BE2C (cell line): ENCODE measurements around the gene CSF3.
A peak's percentile ranks its signal among the peaks of the same experiment; 100 is the strongest.

ENCODE experiments used
- DNase-seq: peaks from one replicate; pipeline ENCODE4 v3.0.0-alpha.2; 2020
- H3K27me3 ChIP-seq: fragments of 250-450 bp; sonication (Bioruptor Pico); 2 replicates; pipeline ENCODE4 v1.5.1; 2020; ENCODE audit warnings: mild to moderate bottlenecking
- H3K36me3 ChIP-seq: fragments of 250-450 bp; sonication (Bioruptor Pico); 2 replicates; pipeline ENCODE4 v1.5.1; 2020; ENCODE audit warnings: mild to moderate bottlenecking
- H3K4me1 ChIP-seq: fragments of 250-450 bp; sonication (Bioruptor Pico); 2 replicates; pipeline ENCODE4 v1.5.1; 2020
- H3K4me3 ChIP-seq: 2 replicates; pipeline ENCODE4 v1.5.1; 2011; ENCODE audit warnings: low read depth, low read length
- H3K9me3 ChIP-seq: fragments of 250-450 bp; sonication (Bioruptor Pico); 2 replicates; pipeline ENCODE4 v1.5.1; 2020
- TF ChIP-seq, protein P1 (sequence below): IDR thresholded peaks from 2 replicates; pipeline ENCODE4 v1.5.1; 2012; ENCODE audit warnings: mild to moderate bottlenecking, low read depth, low read length

CSF3 gene

DNA sequence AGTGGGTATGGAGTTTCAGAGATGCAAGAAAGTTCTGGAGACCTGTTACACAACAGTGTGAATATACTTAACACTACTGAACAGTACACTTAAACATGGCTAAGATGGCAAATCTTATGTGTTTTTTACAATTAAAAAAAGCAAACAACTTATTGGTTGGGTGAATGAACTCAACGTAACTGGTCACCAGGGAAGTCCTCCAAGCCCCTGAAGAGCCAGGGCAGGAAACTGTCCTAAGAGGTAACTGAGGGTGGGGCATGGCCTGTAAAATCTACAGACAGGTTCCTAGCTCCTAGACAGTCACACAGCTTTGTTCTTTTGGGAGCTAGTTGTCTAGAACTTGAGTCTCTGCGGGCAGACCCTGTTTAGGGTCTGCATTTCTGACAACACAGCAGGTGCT is 10.3 kb downstream of the CSF3 start:
- H3K36me3 ChIP-seq = peaks cover 62% of the 10 kb centered on the region
- H3K4me1 ChIP-seq = peaks cover 4% of the 10 kb centered on the region; the same call in 1 of the 2 replicates
- DNase-seq = no peak
- no peak overlapping the region for H3K4me3 ChIP-seq
- TF ChIP-seq, protein P1, sequence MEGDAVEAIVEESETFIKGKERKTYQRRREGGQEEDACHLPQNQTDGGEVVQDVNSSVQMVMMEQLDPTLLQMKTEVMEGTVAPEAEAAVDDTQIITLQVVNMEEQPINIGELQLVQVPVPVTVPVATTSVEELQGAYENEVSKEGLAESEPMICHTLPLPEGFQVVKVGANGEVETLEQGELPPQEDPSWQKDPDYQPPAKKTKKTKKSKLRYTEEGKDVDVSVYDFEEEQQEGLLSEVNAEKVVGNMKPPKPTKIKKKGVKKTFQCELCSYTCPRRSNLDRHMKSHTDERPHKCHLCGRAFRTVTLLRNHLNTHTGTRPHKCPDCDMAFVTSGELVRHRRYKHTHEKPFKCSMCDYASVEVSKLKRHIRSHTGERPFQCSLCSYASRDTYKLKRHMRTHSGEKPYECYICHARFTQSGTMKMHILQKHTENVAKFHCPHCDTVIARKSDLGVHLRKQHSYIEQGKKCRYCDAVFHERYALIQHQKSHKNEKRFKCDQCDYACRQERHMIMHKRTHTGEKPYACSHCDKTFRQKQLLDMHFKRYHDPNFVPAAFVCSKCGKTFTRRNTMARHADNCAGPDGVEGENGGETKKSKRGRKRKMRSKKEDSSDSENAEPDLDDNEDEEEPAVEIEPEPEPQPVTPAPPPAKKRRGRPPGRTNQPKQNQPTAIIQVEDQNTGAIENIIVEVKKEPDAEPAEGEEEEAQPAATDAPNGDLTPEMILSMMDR = no peak
- H3K27me3 ChIP-seq = no peaks in the 10 kb centered on the region
- no peaks in the 10 kb centered on the region for H3K9me3 ChIP-seq

DNA sequence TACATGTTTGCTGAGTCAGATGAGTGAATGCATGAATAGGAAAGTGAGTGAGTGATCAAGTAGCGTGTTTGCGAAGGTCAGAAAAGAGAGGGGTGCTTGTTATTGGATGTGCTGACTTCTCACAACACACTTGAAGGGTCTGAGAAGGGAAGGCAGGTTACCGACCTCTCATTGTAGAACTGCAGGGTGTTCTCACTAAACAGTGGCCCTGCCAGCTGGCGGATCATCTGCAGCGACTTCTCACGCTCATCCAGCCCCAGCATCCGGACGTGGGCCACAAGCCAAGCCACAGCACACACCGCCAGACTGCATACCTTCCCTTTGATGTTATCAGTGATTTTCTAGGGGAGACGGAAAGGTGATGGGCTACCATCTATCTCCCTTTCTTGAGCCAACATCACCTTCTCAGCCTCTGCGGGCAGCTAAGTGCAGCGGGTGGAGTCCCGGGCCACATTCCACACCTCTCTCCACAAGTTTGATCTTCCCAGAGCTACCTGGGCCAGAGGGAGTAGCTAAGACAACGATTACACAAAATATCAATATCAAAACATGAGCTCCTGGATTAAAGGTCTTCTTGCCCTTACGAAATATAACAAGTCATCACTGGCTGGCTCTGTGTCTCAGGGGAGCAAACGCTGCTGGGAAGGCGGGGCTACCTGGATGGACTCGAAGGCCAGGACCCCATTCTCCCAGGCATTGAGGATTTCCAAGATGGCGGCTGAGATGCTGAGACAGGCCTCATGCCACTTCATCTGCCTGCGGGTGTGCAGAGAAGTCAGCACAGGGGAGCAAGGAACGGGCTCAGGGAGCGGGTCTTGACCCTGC is 11.0 kb downstream of the CSF3 start:
- H3K9me3 ChIP-seq = no peaks in the 10 kb centered on the region
- no peaks in the 10 kb centered on the region for H3K27me3 ChIP-seq
- no peak overlapping the region for H3K4me3 ChIP-seq
- peaks cover 62% of the 10 kb centered on the region for H3K36me3 ChIP-seq
- TF ChIP-seq, protein P1 = no peak
- DNase-seq = no peak
- H3K4me1 ChIP-seq = peaks cover 4% of the 10 kb centered on the region; the same call in 1 of the 2 replicates

DNA sequence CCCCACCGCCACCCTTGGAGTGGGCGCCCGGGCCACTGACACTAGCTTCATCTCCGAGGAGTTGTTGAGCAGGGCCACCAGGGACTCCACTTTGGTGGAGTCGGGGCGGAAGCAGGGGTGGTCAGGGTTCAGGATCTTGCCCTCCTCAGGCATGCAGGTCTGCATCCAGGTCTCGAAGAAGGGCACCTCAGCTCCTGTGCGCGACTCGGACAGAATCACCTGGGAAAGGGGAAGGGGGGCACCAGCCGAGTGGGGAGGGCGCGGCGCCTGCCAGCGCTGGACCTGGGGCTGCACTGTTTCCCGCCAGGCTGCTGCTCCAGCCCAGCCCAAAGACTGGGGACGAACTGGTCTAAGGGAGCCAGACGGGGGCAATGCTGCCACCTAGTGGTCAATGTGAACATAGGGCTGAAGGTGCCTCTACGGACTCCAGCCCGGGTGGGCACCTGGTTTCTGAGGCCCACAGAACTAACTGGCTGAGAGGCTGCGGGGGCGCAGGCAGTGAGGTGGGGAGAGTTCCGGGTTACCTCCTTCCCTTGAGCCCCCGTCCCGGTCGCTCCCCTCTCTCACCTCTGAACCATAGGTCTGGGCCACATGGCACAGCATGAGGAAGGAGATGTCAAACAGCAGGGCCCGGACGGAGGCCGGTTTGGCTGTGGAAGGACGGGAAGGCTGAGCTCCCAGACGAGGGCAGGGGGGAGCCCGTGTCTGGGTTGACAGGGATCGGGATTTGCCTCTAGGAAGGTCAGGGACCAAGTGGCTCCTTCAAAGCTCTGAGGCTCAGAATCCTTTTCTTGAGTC is 11.8 kb downstream of the CSF3 start:
- peaks cover 62% of the 10 kb centered on the region for H3K36me3 ChIP-seq
- no peaks in the 10 kb centered on the region for H3K9me3 ChIP-seq
- peaks cover 4% of the 10 kb centered on the region; the same call in 1 of the 2 replicates for H3K4me1 ChIP-seq
- no peaks in the 10 kb centered on the region for H3K27me3 ChIP-seq
- no peak overlapping the region for H3K4me3 ChIP-seq
- TF ChIP-seq, protein P1 = peak; percentile 85
- peak; percentile 90 for DNase-seq

DNA sequence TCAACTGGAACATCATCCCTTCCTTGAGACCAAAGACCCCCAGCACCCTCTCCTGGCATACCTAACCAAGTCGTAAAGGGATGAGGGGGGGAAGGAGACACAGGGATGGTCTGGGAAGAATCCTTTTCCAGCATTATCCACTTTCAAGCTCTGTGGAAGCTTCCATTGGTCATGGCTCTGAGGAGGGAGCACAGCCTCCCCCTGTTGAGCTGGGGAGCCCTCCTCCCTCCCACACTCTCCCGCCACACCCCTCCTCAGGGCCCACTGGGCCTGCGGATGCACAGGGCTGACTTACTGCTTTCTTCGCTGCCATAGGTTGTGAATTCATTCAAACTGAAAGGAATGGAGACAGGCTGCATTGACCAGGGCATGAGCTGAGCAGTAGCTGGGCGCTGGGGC is 12.4 kb downstream of the CSF3 start:
- H3K4me3 ChIP-seq = no peak overlapping the region
- no peak for DNase-seq
- TF ChIP-seq, protein P1 = no peak
- no peaks in the 10 kb centered on the region for H3K27me3 ChIP-seq
- peaks cover 4% of the 10 kb centered on the region; the same call in 1 of the 2 replicates for H3K4me1 ChIP-seq
- no peaks in the 10 kb centered on the region for H3K9me3 ChIP-seq
- H3K36me3 ChIP-seq = peaks cover 64% of the 10 kb centered on the region

DNA sequence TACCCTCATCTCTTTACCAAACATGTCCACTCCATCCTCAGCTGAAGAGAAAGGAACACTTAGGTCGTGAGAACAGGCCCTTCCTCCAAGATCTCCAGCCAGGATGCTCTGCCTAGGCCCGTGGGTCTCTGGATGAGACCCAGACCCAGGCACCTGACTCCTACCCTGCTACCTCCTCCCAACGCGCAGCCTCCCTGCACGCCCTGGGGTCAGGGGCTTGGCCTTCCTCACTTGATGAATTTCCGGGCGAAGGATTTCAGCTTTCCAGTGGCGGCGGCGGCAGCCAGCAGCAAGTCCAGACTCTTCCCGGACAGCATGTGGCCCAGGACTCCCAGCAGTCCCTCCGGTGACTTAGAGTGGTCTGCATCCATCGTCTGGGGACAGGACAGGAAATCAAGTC is 13.4 kb downstream of the CSF3 start:
- Histone ChIP-seq H3K4me1 (peaks cover 4% of the 10 kb centered on the region; the same call in 1 of the 2 replicates), H3K36me3 (peaks cover 66% of the 10 kb centered on the region), H3K4me3 (no peak overlapping the region), H3K9me3 (no peaks in the 10 kb centered on the region), H3K27me3 (no peaks in the 10 kb centered on the region)
- TF ChIP-seq, protein P1 = no peak
- DNase-seq = no peak
